Neuronal stem cell (in vitro differentiated cells): ENCODE data around the gene SLC12A7.

ENCODE experiments used
- DNase-seq: peaks from one replicate; pipeline ENCODE4 v3.0.0-alpha.2; 2013; ENCODE audit warnings: low spot score
- H2AFZ ChIP-seq: one replicate; pipeline ENCODE4 v1.6.1; 2013; ENCODE audit warnings: mild to moderate bottlenecking, low read length, inconsistent platforms
- H2AK5ac ChIP-seq: 2 replicates; pipeline ENCODE4 v1.6.1; 2013; ENCODE audit warnings: low read depth, mild to moderate bottlenecking, inconsistent platforms, low read length, moderate library complexity, mixed read lengths
- H2BK120ac ChIP-seq: 2 replicates; pipeline ENCODE4 v1.6.1; 2013; ENCODE audit warnings: low read depth, mild to moderate bottlenecking, inconsistent platforms, low read length, moderate library complexity, mixed read lengths
- H2BK12ac ChIP-seq: one replicate; pipeline ENCODE4 v1.6.1; 2013; ENCODE audit warnings: low read length, inconsistent platforms
- H2BK15ac ChIP-seq: 2 replicates; pipeline ENCODE4 v1.6.1; 2013; ENCODE audit warnings: mild to moderate bottlenecking, low read length, inconsistent platforms, mixed read lengths
- H2BK5ac ChIP-seq: one replicate; pipeline ENCODE4 v1.6.1; 2013; ENCODE audit warnings: inconsistent platforms, mild to moderate bottlenecking, low read length, moderate library complexity
- H3K14ac ChIP-seq: one replicate; pipeline ENCODE4 v1.6.1; 2013; ENCODE audit warnings: low read length, inconsistent platforms
- H3K18ac ChIP-seq: 2 replicates; pipeline ENCODE4 v1.6.1; 2013; ENCODE audit warnings: low read length, inconsistent platforms
- H3K23ac ChIP-seq: 2 replicates; pipeline ENCODE4 v1.6.1; 2013; ENCODE audit warnings: low read depth, mild to moderate bottlenecking, mixed read lengths, low read length, inconsistent platforms; ENCODE audit not compliant: poor library complexity
- H3K27ac ChIP-seq: replicated peaks from 3 replicates; pipeline ENCODE4 v1.5.1; 2013; ENCODE audit warnings: low read length, inconsistent platforms
- H3K27me3 ChIP-seq, 3 experiments: 2 replicates each; pipeline ENCODE4 v1.6.1; 2013; ENCODE audit warnings: low read length in 3 of 3, mild to moderate bottlenecking in 2 of 3, inconsistent platforms in 1 of 3, low read depth in 1 of 3, mixed read lengths in 1 of 3, moderate library complexity in 1 of 3; ENCODE audit not compliant: control insufficient read depth in 3 of 3, insufficient read depth in 3 of 3
- H3K36me3 ChIP-seq, 2 donors: replicated peaks in 1 of 2; 2 replicates each; pipeline ENCODE4 v1.6.1; 2013; ENCODE audit warnings: low read length in 2 of 2; ENCODE audit not compliant: control insufficient read depth in 2 of 2, insufficient read depth in 2 of 2
- H3K4ac ChIP-seq: 2 replicates; pipeline ENCODE4 v1.6.1; 2013; ENCODE audit warnings: inconsistent platforms, mild to moderate bottlenecking, low read length, moderate library complexity
- H3K4me1 ChIP-seq, 2 donors: 1 replicate in 1 of 2; 2 replicates in 1 of 2; pipeline ENCODE4 v1.6.1; 2013; ENCODE audit warnings: low read length in 2 of 2, low read depth in 1 of 2; ENCODE audit not compliant: control insufficient read depth in 2 of 2, insufficient read depth in 1 of 2
- H3K4me2 ChIP-seq: one replicate; pipeline ENCODE4 v1.6.1; 2013; ENCODE audit warnings: mild to moderate bottlenecking, low read length, inconsistent platforms; ENCODE audit not compliant: insufficient read depth, poor library complexity, severe bottlenecking
- H3K4me3 ChIP-seq, 2 donors: 2 replicates each; pipeline ENCODE4 v1.5.1; 2013; ENCODE audit warnings: low read length in 2 of 2, mild to moderate bottlenecking in 2 of 2, inconsistent platforms in 1 of 2, moderate library complexity in 1 of 2
- H3K79me1 ChIP-seq: one replicate; pipeline ENCODE4 v1.6.1; 2013; ENCODE audit warnings: low read depth, mild to moderate bottlenecking, inconsistent platforms, low read length, moderate library complexity
- H3K9ac ChIP-seq: one replicate; pipeline ENCODE4 v1.6.1; 2013; ENCODE audit warnings: mild to moderate bottlenecking, low read depth, low read length, inconsistent platforms; ENCODE audit not compliant: poor library complexity
- H3K9me3 ChIP-seq, 2 donors: replicated peaks in 1 of 2; 2 replicates each; pipeline versions ENCODE3 to v1.6.1; 2013; ENCODE audit warnings: low read length in 2 of 2, mild to moderate bottlenecking in 2 of 2, inconsistent platforms in 1 of 2, low read depth in 1 of 2, mixed read lengths in 1 of 2, moderate library complexity in 1 of 2; ENCODE audit not compliant: control insufficient read depth in 2 of 2, insufficient read depth in 1 of 2
- H4K8ac ChIP-seq: one replicate; pipeline ENCODE4 v1.6.1; 2013; ENCODE audit warnings: low read depth, mild to moderate bottlenecking, inconsistent platforms, low read length, moderate library complexity
- H4K91ac ChIP-seq: one replicate; pipeline ENCODE4 v1.6.1; 2013; ENCODE audit warnings: low read length, low read depth, mild to moderate bottlenecking, inconsistent platforms; ENCODE audit not compliant: poor library complexity
- WGBS, 2 donors: extraction: QIAGEN DNeasy Blood & Tissue Kit; methylation state at CpG; one replicate each; pipeline ENCODE4 v1.1.7; 2013; ENCODE audit warnings: missing lambda C conversion rate in 2 of 2, mixed read lengths in 1 of 2; ENCODE audit not compliant: insufficient read length in 2 of 2, insufficient replicate concordance in 1 of 2; ENCODE audit errors: extremely low coverage in 2 of 2; 5-methylcytosine and 5-hydroxymethylcytosine counted together

SLC12A7 gene

DNA sequence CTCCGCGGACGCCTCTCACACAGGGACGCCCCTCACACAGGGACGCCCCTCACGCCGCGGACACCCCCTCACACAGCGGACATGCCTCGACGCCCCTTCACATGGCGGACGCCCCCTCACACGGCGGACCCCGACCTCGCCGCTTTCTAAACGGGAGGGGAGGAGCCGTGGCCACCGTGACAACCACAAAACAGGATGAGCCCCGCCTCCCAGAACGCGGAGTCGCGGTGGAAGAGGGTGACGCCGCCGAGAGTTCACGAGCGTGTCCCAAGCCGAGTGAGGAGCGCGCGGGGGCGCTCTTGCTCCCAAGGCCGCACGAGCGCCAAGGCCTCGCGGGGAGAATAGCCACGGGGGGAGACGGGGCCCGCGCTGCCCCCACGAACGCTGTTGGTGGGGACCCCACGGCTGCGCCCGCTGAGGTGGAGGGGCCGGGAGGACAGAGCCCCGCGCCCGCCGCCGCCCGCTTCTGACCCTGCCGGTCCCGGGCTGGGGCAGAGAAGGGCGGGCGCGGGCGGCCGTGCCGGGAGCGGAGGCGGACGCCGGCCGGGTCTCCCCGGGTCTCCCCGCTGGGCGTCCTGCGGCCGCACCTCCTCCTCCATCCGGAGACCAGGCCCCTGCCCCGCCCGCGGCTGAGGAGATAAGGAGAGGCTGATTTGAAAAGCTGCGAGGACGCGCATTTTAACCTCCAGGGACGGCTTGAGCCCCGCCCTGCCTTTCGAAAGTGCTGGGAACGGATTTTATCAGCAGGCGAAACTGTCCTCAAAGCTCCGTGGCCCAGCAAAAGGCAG is 107.2 kb downstream of the SLC12A7 start:
- Histone ChIP-seq H2BK15ac (peak overlapping the region; percentile 75), H2AK5ac (peak overlapping the region; percentile 97), H3K9me3 (no peaks in the 10 kb centered on the region), H3K4me1 (peaks cover 3 to 11% of the 10 kb centered on the region in 2 donors), H2BK5ac (peak overlapping the region; percentile 48), H3K23ac (peak overlapping the region; percentile 94), H3K79me1 (no peaks in the 10 kb centered on the region), H3K4me3 (peak overlapping the region; percentile 20 to 73), H3K4me2 (peak overlapping the region; percentile 73), H4K8ac (peak overlapping the region; percentile 92), H3K14ac (peak overlapping the region; percentile 94), H3K4ac (peak overlapping the region; percentile 53), H3K9ac (peak overlapping the region; percentile 81), H2AFZ (peak overlapping the region; percentile 80), H3K18ac (peak overlapping the region; percentile 97), H2BK120ac (peak overlapping the region; percentile 67), H3K27ac (no peak overlapping the region), H4K91ac (peak overlapping the region; percentile 72), H3K36me3 (no peaks in the 10 kb centered on the region), H2BK12ac (peak overlapping the region; percentile 58), H3K27me3 (peaks cover 8 to 66% (median 51%) of the 10 kb centered on the region in 3 experiments)
- DNase-seq: peak; percentile 56
- no CpG with 5 or more reads among the region's 88 CpGs for WGBS, 2 donors

DNA sequence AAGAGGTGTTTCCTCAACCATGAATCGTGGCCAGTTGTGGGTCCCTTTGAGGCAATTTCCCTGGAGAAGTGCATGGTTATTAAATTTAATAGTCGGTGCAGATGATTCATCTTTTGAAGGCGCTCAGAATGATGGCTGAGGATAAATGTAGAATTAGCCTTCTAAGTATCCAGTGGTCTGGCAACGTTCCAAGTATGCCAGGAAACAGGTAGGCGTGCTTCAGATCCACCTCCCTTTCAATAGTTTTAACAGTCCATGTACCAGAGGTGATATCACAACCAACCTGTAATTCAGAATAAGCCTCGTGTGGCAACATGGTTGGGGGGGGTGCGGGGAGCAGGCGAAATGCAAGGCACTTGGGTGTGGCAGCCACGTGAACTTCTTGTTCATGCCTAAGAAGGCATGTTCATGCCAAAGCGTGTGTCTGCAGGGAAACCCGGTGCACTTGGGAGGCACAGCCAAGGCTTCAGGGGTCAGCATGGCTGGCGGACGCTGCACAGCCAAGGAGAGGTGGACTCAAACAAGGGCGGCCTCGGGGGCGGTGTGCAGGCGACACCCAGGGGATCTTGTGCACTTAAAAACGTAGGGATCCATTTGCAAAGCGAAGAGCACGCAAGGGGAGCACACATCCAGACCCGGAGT is 108.4 kb downstream of the SLC12A7 start:
- Histone ChIP-seq H2AFZ (no peak overlapping the region), H3K18ac (peak overlapping the region; percentile 96), H3K14ac (peak overlapping the region; percentile 97), H2BK12ac (peak overlapping the region; percentile 95), H3K4me3 (no peak overlapping the region), H3K27me3 (peaks cover 2 to 66% (median 44%) of the 10 kb centered on the region in 3 experiments), H4K91ac (peak overlapping the region; percentile 66), H3K9me3 (no peaks in the 10 kb centered on the region), H2BK120ac (peak overlapping the region; percentile 82), H2AK5ac (peak overlapping the region; percentile 91), H3K23ac (peak overlapping the region; percentile 81), H3K9ac (no peak overlapping the region), H3K36me3 (no peaks in the 10 kb centered on the region), H4K8ac (peak overlapping the region; percentile 89), H3K4me2 (peak overlapping the region; percentile 4), H3K4me1 (peaks cover 0 to 9% of the 10 kb centered on the region in 2 donors), H3K79me1 (no peaks in the 10 kb centered on the region), H2BK15ac (peak overlapping the region; percentile 70), H3K4ac (peak overlapping the region; percentile 95), H3K27ac (no peak overlapping the region), H2BK5ac (peak overlapping the region; percentile 48)
- WGBS, 2 donors: no CpG with 5 or more reads among the region's 21 CpGs
- DNase-seq: no peak

DNA sequence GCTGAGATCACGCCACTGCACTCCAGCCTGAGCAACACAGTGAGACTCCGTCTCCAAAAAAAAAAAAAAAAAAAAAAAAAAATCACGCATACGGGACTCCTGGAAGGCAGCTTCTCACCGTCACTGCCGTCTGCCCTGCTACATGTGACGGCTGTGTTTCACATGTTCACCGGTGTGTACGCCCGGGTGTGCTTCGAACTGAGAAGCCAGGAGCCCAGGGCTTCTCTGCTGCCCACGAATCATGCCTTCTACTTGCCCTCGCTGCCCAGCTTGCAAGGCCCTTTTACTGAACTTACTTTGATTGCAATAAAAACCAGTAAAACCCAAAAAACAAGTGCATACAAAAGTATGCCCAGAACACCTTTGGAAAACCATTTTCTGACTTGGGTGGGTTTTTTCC is 109.0 kb downstream of the SLC12A7 start:
- H3K23ac ChIP-seq: no peak overlapping the region
- peaks cover 0 to 8% of the 10 kb centered on the region in 2 donors for H3K4me1 ChIP-seq
- no peak overlapping the region for H2BK5ac ChIP-seq
- H2AK5ac ChIP-seq: no peak overlapping the region
- no peak overlapping the region for H3K4ac ChIP-seq
- no peak overlapping the region for H3K4me3 ChIP-seq
- H3K18ac ChIP-seq: no peak overlapping the region
- no peak overlapping the region for H4K8ac ChIP-seq
- no peak overlapping the region for H2BK120ac ChIP-seq
- no peak overlapping the region for H3K9ac ChIP-seq
- H3K79me1 ChIP-seq: no peaks in the 10 kb centered on the region
- H2BK15ac ChIP-seq: no peak overlapping the region
- no peak overlapping the region for H3K14ac ChIP-seq
- no peak overlapping the region for H4K91ac ChIP-seq
- H3K4me2 ChIP-seq: no peak overlapping the region
- H3K36me3 ChIP-seq: no peaks in the 10 kb centered on the region
- H3K9me3 ChIP-seq: no peaks in the 10 kb centered on the region
- no peak overlapping the region for H2AFZ ChIP-seq
- H3K27ac ChIP-seq: no peak overlapping the region
- DNase-seq: no peak
- no peak overlapping the region for H2BK12ac ChIP-seq
- no CpG with 5 or more reads among the region's 13 CpGs for WGBS, 2 donors
- H3K27me3 ChIP-seq: peaks cover 2 to 60% (median 38%) of the 10 kb centered on the region in 3 experiments

DNA sequence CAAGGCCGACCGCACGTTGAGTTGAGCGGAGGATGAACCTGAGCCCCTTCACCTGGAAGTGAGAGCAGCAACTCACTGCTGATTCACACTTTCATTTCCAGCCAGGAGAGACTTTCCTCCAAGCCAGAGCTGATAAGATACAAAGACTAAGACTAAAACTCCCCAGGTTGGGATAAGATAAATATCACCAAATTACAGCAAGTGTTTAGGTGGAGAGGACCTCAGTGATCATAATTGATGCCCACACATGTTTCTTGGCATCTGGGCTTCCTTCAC is 109.7 kb downstream of the SLC12A7 start:
- no peak overlapping the region for H3K4me3 ChIP-seq
- no peaks in the 10 kb centered on the region for H3K79me1 ChIP-seq
- peaks cover 2 to 54% (median 33%) of the 10 kb centered on the region in 3 experiments for H3K27me3 ChIP-seq
- H3K9me3 ChIP-seq: no peaks in the 10 kb centered on the region
- no peak overlapping the region for H3K4ac ChIP-seq
- WGBS, 2 donors: no CpG with 5 or more reads among the region's 4 CpGs
- no peaks in the 10 kb centered on the region for H3K36me3 ChIP-seq
- H4K8ac ChIP-seq: no peak overlapping the region
- peak overlapping the region; percentile 56 for H2AK5ac ChIP-seq
- peak overlapping the region; percentile 78 for H3K18ac ChIP-seq
- no peak overlapping the region for H3K23ac ChIP-seq
- H3K9ac ChIP-seq: no peak overlapping the region
- no peak for DNase-seq
- H2BK5ac ChIP-seq: no peak overlapping the region
- no peak overlapping the region for H3K27ac ChIP-seq
- no peak overlapping the region for H2AFZ ChIP-seq
- no peak overlapping the region for H3K14ac ChIP-seq
- no peak overlapping the region for H3K4me2 ChIP-seq
- no peak overlapping the region for H2BK12ac ChIP-seq
- peaks cover under 1 to 8% of the 10 kb centered on the region in 2 donors for H3K4me1 ChIP-seq
- H2BK120ac ChIP-seq: no peak overlapping the region
- H4K91ac ChIP-seq: no peak overlapping the region
- H2BK15ac ChIP-seq: no peak overlapping the region
